WTC11 (cell line): ENCODE results near the gene GALNT2. TPM values are rescaled to one million over a fixed set of nuclear protein-coding genes. Genes with fewer than 3 reads are reported as not detected.

ENCODE experiments used
- ATAC-seq: fragments of 200-7000 bp; cut with Tn5 transposase; 2 replicates; pipeline ENCODE4 v1.10.0; 2021; ENCODE audit warnings: mild to moderate bottlenecking, moderate library complexity
- CTCF ChIA-PET: fragments of 300-600 bp; sonication (Branson Sonifier 250); formaldehyde crosslinking; loops from one replicate; lab custom pipeline; 2021; ENCODE audit warnings: antibody characterized with exemption; lab: Charles Lee
- POLR2A ChIA-PET: fragments of 350-600 bp; sonication (Branson Sonifier 250); formaldehyde crosslinking; loops from one replicate; lab custom pipeline; 2021; ENCODE audit warnings: antibody characterized with exemption; lab: Charles Lee
- DNase-seq: peaks from one replicate; pipeline ENCODE4 v3.0.0; 2021; ENCODE audit warnings: low spot score
- H3K27ac Mint-ChIP-seq: 2 replicates; pipeline ENCODE4 v1.8.0; 2021; ENCODE audit warnings: mixed read lengths
- H3K27me3 Mint-ChIP-seq: 2 replicates; pipeline ENCODE4 v1.8.0; 2021; ENCODE audit warnings: low read depth, mild to moderate bottlenecking, moderate library complexity, mixed read lengths
- H3K36me3 Mint-ChIP-seq: 2 replicates; pipeline ENCODE4 v1.8.0; 2021; ENCODE audit warnings: mixed read lengths
- H3K4me1 Mint-ChIP-seq: 2 replicates; pipeline ENCODE4 v1.8.0; 2022; ENCODE audit warnings: mixed read lengths
- H3K4me3 Mint-ChIP-seq: 2 replicates; pipeline ENCODE4 v1.8.0; 2021; ENCODE audit warnings: mild to moderate bottlenecking, moderate library complexity, mixed read lengths
- H3K9me3 Mint-ChIP-seq: 2 replicates; pipeline ENCODE4 v1.8.0; 2021; ENCODE audit warnings: mixed read lengths
- CREB1 ChIP-seq: sonication (generic); formaldehyde crosslinking; IDR thresholded peaks from 2 replicates; pipeline ENCODE4 v1.8.0; 2023; ENCODE audit warnings: mild to moderate bottlenecking, missing genetic modification reagents
- ELF4 ChIP-seq: sonication (generic); formaldehyde crosslinking; IDR thresholded peaks from 2 replicates; pipeline ENCODE4 v1.8.1; 2022; ENCODE audit warnings: low read depth, mild to moderate bottlenecking, moderate library complexity, missing genetic modification reagents
- FOXK1 ChIP-seq: sonication (generic); formaldehyde crosslinking; IDR thresholded peaks from 2 replicates; pipeline ENCODE4 v1.8.0; 2022; ENCODE audit warnings: mild to moderate bottlenecking, moderate library complexity, missing genetic modification reagents
- GABPB1 ChIP-seq: sonication (generic); formaldehyde crosslinking; IDR thresholded peaks from 2 replicates; pipeline ENCODE4 v1.8.1; 2023; ENCODE audit warnings: mild to moderate bottlenecking, missing genetic modification reagents
- GTF2I ChIP-seq: fragments of 250-450 bp; sonication (Bioruptor Pico); conservative IDR thresholded peaks from 2 replicates; pipeline ENCODE4 v1.4.0; 2021; ENCODE audit warnings: mild to moderate bottlenecking
- NFATC4 ChIP-seq: fragments of 250-450 bp; sonication (Bioruptor Pico); IDR thresholded peaks from 2 replicates; pipeline ENCODE4 v1.9.0; 2021; ENCODE audit warnings: mild to moderate bottlenecking
- NFYB ChIP-seq: sonication (generic); formaldehyde crosslinking; conservative IDR thresholded peaks from 2 replicates; pipeline ENCODE4 v1.8.0; 2022; ENCODE audit warnings: low read depth, missing genetic modification reagents
- OVOL2 ChIP-seq: fragments of 250-450 bp; sonication (Bioruptor Pico); IDR thresholded peaks from 2 replicates; pipeline ENCODE4 v1.9.0; 2021; ENCODE audit warnings: mild to moderate bottlenecking, borderline replicate concordance
- PRRX2 ChIP-seq: fragments of 250-450 bp; sonication (Bioruptor Pico); IDR thresholded peaks from 2 replicates; pipeline ENCODE4 v1.8.0; 2021; ENCODE audit warnings: mild to moderate bottlenecking
- RELA ChIP-seq: sonication (generic); formaldehyde crosslinking; IDR thresholded peaks from 2 replicates; pipeline ENCODE4 v1.8.1; 2022; ENCODE audit warnings: missing genetic modification reagents, mild to moderate bottlenecking, borderline replicate concordance
- TCF7 ChIP-seq: sonication (generic); formaldehyde crosslinking; IDR thresholded peaks from 2 replicates; pipeline ENCODE4 v1.8.0; 2022; ENCODE audit warnings: mild to moderate bottlenecking, low read depth, missing genetic modification reagents, moderate library complexity
- TP53 ChIP-seq: sonication (generic); formaldehyde crosslinking; IDR thresholded peaks from 2 replicates; pipeline ENCODE4 v1.8.1; 2023; ENCODE audit warnings: mild to moderate bottlenecking, missing genetic modification reagents
- ZNF317 ChIP-seq: sonication (generic); formaldehyde crosslinking; IDR thresholded peaks from 2 replicates; pipeline ENCODE4 v1.8.1; 2023; ENCODE audit warnings: low read depth, mild to moderate bottlenecking, moderate library complexity, missing genetic modification reagents, borderline replicate concordance
- ZNF423 ChIP-seq: fragments of 250-450 bp; sonication (Bioruptor Pico); IDR thresholded peaks from 2 replicates; pipeline ENCODE4 v2.1.2; 2022; ENCODE audit warnings: mild to moderate bottlenecking, moderate library complexity
- ZNF671 ChIP-seq: fragments of 250-450 bp; sonication (Bioruptor Pico); IDR thresholded peaks from 2 replicates; pipeline ENCODE4 v1.8.0; 2021; ENCODE audit warnings: mild to moderate bottlenecking
- total RNA-seq: library from RNA; stranded (reverse); gene quantifications from 3 replicates; pipeline ENCODE4 v1.2.3, GENCODE V29; 2021
- TF ChIP-seq, protein P1 (sequence below): fragments of 250-450 bp; sonication (Bioruptor Pico); IDR thresholded peaks from 2 replicates; pipeline ENCODE4 v1.9.0; 2021; ENCODE audit warnings: mild to moderate bottlenecking
- TF ChIP-seq, protein P2 (sequence below): sonication (generic); formaldehyde crosslinking; IDR thresholded peaks from 2 replicates; pipeline ENCODE4 v1.8.0; 2022; ENCODE audit warnings: mild to moderate bottlenecking, missing genetic modification reagents
- TF ChIP-seq, protein P3 (sequence below): sonication (generic); formaldehyde crosslinking; IDR thresholded peaks from 2 replicates; pipeline ENCODE4 v1.8.1; 2023; ENCODE audit warnings: mild to moderate bottlenecking, missing genetic modification reagents
- TF ChIP-seq, protein P4 (sequence below): fragments of 250-450 bp; sonication (Bioruptor Pico); IDR thresholded peaks from 2 replicates; pipeline ENCODE4 v2.1.2; 2022; ENCODE audit warnings: mild to moderate bottlenecking, moderate library complexity
- TF ChIP-seq, protein P5 (sequence below): sonication (generic); formaldehyde crosslinking; IDR thresholded peaks from 2 replicates; pipeline ENCODE4 v1.8.0; 2022; ENCODE audit warnings: missing genetic modification reagents

Gene GALNT2
- total RNA-seq, 1 experiment from 2014 or later = 74.8 TPM

DNA sequence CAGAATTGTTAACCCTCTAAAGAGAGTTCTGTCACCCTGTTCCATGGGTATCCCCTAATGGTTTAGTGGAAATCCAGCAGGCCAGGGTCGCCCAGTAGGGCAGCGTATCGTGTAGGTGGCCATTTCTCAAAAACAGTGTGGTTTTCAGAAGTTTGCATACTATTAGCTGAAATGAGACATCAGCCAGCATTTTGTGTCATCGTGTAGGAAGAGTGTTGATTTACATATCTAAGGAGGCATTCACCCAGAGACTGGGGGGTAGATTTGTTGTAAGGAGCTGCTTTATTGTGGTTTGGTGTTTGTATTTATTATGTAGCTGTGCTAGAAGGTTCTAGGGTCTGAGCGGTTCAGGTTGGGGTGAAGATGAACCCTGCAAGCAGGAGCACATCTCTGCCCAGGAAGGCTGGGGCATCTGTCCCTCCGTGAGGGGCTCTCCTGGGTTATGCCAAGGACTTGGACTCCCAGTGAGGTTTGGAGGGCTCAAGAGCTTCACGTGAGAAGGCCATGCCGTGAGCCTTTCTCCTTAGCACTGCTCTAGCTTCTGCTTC, 184.7 kb downstream of the GALNT2 start (continued):
- TF ChIP-seq NFYB (CRISPR knock-in tag) (no peak), FOXK1 (CRISPR knock-in tag) (no peak), GABPB1 (CRISPR knock-in tag) (no peak), PRRX2 (CRISPR knock-in tag) (no peak), ZNF671 (CRISPR knock-in tag) (no peak), NFATC4 (CRISPR knock-in tag) (no peak), ZNF423 (no peak), CREB1 (CRISPR knock-in tag) (no peak), GTF2I (no peak), TP53 (no peak), ZNF317 (CRISPR knock-in tag) (no peak)
- TF ChIP-seq, protein P1, sequence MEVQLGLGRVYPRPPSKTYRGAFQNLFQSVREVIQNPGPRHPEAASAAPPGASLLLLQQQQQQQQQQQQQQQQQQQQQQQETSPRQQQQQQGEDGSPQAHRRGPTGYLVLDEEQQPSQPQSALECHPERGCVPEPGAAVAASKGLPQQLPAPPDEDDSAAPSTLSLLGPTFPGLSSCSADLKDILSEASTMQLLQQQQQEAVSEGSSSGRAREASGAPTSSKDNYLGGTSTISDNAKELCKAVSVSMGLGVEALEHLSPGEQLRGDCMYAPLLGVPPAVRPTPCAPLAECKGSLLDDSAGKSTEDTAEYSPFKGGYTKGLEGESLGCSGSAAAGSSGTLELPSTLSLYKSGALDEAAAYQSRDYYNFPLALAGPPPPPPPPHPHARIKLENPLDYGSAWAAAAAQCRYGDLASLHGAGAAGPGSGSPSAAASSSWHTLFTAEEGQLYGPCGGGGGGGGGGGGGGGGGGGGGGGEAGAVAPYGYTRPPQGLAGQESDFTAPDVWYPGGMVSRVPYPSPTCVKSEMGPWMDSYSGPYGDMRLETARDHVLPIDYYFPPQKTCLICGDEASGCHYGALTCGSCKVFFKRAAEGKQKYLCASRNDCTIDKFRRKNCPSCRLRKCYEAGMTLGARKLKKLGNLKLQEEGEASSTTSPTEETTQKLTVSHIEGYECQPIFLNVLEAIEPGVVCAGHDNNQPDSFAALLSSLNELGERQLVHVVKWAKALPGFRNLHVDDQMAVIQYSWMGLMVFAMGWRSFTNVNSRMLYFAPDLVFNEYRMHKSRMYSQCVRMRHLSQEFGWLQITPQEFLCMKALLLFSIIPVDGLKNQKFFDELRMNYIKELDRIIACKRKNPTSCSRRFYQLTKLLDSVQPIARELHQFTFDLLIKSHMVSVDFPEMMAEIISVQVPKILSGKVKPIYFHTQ = no peak
- TF ChIP-seq, protein P2, sequence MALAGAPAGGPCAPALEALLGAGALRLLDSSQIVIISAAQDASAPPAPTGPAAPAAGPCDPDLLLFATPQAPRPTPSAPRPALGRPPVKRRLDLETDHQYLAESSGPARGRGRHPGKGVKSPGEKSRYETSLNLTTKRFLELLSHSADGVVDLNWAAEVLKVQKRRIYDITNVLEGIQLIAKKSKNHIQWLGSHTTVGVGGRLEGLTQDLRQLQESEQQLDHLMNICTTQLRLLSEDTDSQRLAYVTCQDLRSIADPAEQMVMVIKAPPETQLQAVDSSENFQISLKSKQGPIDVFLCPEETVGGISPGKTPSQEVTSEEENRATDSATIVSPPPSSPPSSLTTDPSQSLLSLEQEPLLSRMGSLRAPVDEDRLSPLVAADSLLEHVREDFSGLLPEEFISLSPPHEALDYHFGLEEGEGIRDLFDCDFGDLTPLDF (CRISPR knock-in tag) = no peak
- TF ChIP-seq, protein P3, sequence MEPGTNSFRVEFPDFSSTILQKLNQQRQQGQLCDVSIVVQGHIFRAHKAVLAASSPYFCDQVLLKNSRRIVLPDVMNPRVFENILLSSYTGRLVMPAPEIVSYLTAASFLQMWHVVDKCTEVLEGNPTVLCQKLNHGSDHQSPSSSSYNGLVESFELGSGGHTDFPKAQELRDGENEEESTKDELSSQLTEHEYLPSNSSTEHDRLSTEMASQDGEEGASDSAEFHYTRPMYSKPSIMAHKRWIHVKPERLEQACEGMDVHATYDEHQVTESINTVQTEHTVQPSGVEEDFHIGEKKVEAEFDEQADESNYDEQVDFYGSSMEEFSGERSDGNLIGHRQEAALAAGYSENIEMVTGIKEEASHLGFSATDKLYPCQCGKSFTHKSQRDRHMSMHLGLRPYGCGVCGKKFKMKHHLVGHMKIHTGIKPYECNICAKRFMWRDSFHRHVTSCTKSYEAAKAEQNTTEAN (CRISPR knock-in tag) = no peak
- TF ChIP-seq, protein P4, sequence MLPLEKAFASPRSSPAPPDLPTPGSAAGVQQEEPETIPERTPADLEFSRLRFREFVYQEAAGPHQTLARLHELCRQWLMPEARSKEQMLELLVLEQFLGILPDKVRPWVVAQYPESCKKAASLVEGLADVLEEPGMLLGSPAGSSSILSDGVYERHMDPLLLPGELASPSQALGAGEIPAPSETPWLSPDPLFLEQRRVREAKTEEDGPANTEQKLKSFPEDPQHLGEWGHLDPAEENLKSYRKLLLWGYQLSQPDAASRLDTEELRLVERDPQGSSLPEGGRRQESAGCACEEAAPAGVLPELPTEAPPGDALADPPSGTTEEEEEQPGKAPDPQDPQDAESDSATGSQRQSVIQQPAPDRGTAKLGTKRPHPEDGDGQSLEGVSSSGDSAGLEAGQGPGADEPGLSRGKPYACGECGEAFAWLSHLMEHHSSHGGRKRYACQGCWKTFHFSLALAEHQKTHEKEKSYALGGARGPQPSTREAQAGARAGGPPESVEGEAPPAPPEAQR (CRISPR knock-in tag) = no peak

DNA sequence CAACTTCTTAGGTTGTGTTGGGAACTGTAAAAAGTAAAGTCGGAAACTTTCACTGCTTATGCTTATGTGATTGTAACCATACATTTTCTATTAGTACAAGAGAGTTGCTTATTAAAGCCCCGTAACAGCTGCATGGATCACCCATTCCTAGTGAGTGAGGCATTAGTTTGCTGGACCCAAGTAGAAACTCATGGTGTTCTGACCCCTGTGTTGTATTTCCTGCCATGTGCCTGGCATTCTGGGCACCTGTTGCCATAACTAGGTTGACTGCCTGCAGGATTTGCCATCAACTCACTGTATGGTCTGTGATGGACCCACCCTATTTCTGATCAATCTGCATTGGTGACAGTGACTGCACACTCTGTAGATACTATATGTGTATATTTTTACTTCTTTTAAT, 186.1 kb downstream of the GALNT2 start:
- ATAC-seq = no peak
- H3K36me3 Mint-ChIP-seq = peaks cover 35% of the 10 kb centered on the region
- peaks cover 32% of the 10 kb centered on the region for H3K4me1 Mint-ChIP-seq
- no peaks in the 10 kb centered on the region for H3K9me3 Mint-ChIP-seq
- no peak overlapping the region for H3K4me3 Mint-ChIP-seq
- no peaks in the 10 kb centered on the region for H3K27me3 Mint-ChIP-seq
- DNase-seq = no peak
- ChIA-PET POLR2A (no interaction called here), CTCF (no interaction called here)
- H3K27ac Mint-ChIP-seq = no peak overlapping the region
- no peak for TF ChIP-seq ELF4 (CRISPR knock-in tag)
- no peak for TF ChIP-seq TCF7 (CRISPR knock-in tag)
- TF ChIP-seq, protein P5, sequence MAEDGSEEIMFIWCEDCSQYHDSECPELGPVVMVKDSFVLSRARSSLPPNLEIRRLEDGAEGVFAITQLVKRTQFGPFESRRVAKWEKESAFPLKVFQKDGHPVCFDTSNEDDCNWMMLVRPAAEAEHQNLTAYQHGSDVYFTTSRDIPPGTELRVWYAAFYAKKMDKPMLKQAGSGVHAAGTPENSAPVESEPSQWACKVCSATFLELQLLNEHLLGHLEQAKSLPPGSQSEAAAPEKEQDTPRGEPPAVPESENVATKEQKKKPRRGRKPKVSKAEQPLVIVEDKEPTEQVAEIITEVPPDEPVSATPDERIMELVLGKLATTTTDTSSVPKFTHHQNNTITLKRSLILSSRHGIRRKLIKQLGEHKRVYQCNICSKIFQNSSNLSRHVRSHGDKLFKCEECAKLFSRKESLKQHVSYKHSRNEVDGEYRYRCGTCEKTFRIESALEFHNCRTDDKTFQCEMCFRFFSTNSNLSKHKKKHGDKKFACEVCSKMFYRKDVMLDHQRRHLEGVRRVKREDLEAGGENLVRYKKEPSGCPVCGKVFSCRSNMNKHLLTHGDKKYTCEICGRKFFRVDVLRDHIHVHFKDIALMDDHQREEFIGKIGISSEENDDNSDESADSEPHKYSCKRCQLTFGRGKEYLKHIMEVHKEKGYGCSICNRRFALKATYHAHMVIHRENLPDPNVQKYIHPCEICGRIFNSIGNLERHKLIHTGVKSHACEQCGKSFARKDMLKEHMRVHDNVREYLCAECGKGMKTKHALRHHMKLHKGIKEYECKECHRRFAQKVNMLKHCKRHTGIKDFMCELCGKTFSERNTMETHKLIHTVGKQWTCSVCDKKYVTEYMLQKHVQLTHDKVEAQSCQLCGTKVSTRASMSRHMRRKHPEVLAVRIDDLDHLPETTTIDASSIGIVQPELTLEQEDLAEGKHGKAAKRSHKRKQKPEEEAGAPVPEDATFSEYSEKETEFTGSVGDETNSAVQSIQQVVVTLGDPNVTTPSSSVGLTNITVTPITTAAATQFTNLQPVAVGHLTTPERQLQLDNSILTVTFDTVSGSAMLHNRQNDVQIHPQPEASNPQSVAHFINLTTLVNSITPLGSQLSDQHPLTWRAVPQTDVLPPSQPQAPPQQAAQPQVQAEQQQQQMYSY (CRISPR knock-in tag) = no peak
- TF ChIP-seq, protein P4 (CRISPR knock-in tag) = no peak
- TF ChIP-seq, protein P1 = no peak
- TF ChIP-seq OVOL2 (CRISPR knock-in tag) = no peak
- no peak for TF ChIP-seq RELA
- TF ChIP-seq NFYB (CRISPR knock-in tag) = no peak
